HG03196 (cell line): ENCODE measurements around the gene FEN1.

Source experiments
- ATAC-seq: cut with Tn5 transposase; IDR thresholded peaks from one replicate; pipeline ENCODE4 v1.9.1; 2021; ENCODE audit not compliant: unreplicated experiment

Gene FEN1

DNA sequence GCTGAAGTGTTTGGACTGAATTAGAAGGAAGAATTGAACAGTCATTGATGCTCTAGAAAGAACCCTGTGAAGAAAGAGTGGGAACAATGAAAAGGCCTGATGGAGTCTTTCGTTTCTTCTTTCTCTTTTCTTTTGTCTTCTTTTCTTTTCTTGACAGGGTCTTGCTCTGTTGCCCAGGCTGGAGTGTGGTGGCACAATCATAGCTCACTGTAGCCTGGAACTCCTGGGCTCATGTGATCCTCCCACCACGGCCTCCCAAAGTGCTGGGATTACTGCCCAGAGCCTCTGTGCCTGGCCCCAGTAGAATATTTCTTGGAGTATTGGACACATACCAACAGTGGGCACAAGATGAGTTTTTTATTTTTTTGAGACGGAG lies 1.1 kb downstream of the FEN1 start:
- ATAC-seq, result no peak

DNA sequence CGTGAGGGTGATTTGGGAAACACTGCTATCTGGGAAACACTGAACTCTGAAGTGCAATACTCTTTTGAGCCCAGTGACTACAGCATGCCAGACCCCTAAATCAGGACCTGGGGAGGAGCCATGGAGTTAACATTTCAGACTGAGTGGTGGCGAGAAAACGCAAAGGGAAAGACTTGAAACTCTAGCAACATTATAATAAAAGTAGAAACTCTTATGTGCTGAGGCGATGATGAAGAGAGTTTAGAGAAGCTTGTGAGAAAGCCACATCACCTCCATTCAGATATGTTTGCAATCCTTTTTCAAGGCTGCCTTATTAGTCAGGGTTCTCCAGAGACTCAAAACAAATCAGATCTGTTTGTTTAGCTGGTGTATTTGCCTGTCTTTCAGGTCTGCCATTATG lies 1.9 kb downstream of the FEN1 start:
- no peak for ATAC-seq

DNA sequence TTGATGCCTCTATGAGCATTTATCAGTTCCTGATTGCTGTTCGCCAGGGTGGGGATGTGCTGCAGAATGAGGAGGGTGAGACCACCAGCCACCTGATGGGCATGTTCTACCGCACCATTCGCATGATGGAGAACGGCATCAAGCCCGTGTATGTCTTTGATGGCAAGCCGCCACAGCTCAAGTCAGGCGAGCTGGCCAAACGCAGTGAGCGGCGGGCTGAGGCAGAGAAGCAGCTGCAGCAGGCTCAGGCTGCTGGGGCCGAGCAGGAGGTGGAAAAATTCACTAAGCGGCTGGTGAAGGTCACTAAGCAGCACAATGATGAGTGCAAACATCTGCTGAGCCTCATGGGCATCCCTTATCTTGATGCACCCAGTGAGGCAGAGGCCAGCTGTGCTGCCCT lies 2.7 kb downstream of the FEN1 start:
- no peak for ATAC-seq

DNA sequence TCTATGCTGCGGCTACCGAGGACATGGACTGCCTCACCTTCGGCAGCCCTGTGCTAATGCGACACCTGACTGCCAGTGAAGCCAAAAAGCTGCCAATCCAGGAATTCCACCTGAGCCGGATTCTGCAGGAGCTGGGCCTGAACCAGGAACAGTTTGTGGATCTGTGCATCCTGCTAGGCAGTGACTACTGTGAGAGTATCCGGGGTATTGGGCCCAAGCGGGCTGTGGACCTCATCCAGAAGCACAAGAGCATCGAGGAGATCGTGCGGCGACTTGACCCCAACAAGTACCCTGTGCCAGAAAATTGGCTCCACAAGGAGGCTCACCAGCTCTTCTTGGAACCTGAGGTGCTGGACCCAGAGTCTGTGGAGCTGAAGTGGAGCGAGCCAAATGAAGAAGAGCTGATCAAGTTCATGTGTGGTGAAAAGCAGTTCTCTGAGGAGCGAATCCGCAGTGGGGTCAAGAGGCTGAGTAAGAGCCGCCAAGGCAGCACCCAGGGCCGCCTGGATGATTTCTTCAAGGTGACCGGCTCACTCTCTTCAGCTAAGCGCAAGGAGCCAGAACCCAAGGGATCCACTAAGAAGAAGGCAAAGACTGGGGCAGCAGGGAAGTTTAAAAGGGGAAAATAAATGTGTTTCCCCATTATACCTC lies 3.3 kb downstream of the FEN1 start:
- no peak for ATAC-seq

DNA sequence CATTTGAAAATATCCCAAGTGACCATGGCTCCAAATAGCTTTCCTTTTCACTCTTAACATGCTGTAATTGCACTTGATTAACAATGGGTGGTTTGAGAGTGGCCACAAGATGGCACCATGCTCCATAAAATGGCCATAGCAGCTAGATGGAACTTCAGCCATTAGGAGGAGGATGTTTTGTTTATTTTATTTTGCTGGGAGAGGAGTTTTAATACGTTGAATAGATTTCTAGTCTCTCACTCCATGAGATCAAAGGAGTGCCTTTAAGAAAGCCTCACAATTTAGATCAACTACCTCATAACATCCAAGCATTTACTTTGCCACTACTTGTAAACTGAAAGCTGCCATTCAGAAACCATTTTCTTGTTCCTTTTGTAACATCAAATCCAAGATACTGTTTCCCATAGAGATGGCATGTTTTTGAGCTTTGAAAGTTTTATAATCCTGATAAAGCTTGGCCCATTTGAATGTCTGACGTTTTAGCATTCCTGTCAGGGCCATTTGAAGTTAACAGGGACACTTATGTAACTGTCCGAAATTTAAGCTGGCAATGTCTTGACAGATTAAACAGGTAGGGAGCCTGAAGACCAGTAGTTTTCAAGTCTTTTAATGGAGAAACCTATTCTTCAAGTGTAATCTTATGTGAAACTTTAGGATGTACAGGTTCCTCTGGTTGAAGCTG lies 4.7 kb downstream of the FEN1 start:
- ATAC-seq, result no peak

DNA sequence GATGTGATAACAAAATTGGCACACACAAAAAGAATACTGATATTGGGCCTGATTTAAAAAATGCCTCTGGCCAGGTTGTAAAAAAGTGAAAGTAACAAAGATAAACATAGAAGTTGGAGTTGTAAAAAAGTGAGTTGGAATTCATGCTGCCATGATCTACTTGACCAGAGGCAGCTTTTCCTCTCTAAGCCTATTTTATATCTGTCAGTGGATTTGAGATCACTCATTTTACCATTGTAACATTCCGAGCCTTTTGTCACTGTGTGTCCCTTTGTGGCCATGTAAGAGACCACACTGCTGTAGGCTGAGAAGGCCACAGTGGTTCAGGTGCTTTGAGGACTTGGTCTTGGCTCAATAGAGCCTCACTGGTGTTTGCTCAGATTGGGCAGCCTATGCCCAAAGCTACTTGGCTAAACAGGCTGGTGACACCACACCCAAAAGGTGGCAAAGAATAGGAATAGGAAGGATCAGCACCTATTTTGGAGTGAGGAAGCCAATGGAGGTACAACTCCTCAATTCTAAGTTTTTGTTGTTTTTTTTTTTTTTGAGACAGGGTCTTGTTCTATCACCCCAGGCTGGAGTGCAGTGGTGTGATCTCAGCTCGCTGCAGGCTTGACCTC lies 7.1 kb downstream of the FEN1 start:
- no peak for ATAC-seq

DNA sequence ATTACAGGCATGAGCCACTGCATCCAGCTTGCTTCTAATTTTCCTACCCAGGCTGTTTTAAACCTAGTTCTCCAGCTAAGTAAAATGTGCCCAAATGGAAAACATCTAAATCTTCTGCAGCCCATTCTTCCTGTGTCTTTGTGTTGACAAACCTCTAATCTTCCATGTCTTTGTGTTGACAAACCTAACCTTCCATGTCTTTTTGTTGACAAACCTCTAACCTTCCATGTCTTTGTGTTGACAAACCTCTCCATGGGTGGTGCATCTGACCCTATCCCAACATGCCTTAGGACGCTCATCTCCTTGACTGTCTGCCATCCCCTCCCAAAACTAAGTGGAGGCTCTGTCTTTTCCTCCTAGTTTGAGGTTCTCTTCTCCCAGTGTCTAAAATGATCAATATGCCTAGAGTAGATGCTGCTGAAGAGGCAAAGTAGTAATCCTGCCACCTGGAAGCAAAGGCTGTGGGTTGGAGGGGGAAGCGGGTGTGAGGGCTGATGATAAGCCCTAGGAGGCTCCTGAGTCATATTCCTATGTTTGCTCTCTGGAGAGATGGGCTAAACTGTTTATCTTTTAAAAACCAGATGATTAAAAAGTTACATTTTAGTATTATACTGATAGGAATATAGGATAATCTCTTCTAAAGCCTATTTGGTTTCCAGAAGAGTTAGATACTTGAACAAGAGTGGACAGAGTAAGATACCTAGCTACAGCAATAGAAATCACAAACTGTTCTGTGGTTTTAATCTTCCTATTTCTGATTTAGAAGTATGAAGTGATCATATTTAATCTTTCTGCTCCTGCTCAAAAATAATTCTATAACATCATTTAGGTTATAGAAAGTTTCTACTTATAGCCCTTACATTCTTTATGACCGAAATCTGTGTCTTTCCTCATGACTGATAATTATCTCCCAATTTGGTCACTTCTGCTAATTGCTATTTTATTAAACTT lies 7.9 kb downstream of the FEN1 start:
- no peak for ATAC-seq

DNA sequence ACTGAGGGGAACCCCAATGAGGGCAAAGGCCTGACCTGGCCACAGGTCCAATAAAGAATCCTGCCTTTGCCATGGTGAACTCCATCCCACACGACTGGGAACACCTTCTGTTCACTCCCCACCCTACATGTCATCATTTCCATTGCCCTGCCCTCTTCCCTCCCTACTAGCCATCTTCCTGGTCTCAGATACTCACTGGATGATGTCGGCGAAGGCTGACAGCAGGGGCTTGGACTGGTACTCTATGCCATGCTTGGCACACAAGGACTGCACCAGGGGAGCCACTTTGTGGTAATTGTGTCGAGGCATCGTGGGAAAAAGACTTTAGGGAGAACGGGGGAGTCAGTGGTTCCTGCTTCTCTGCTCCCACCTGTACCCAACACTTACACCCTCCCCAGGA lies 9.9 kb downstream of the FEN1 start:
- ATAC-seq, result no peak

DNA sequence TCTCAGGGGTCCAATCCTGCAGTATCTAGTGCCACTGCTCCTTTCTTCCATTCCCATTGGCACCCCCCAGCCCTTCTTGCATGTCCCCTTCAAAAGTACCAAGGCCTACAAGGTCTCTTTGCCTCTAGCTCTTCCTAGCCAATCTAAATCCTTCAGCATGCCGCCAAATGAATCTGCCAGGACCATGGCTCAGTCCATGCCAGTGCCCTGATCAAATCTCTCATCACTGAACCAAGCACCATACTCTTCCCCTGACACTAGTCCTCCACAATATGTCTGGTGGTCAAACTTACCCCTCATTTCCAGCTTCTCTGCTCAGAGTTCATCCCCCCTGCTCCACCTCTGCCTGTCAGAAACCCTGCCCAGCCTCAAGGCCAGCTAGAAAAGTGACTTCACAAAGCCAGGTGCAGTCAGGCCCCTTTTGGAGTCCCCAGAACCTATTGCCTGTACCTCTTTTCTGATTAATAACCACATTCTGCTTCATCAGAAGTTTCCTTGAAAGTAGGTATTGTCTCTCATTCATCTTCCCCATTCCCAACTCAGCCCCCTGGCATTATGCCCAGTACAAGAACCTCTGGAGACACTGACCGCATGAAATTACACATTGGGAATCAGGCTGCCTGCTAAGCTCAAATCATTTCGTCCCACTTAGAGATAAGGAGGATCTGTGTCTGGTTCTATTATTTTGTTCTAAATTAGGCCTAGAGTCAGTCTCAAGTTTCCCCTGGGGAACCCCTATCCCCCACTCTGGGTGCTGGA lies 11.4 kb downstream of the FEN1 start:
- ATAC-seq, result no peak

DNA sequence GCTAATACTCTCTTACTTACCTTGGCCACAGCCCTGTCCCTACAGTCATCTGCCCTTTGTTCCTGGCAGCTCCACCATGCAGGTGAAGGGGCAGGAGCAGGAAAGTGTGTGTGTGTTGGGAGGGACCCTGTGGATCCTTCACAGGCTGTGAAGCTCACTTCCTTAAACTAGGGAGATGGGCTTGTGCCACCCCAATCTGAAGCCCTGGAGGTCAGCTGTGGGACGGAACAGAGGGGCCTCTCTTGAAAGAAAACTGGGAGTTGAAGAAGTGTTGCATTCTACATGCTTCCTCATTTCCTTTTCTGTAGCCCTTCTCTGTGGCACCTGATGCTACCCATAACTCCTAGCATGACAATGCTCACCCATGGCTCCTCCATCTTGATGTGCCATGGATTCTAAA lies 12.4 kb downstream of the FEN1 start:
- no peak for ATAC-seq

DNA sequence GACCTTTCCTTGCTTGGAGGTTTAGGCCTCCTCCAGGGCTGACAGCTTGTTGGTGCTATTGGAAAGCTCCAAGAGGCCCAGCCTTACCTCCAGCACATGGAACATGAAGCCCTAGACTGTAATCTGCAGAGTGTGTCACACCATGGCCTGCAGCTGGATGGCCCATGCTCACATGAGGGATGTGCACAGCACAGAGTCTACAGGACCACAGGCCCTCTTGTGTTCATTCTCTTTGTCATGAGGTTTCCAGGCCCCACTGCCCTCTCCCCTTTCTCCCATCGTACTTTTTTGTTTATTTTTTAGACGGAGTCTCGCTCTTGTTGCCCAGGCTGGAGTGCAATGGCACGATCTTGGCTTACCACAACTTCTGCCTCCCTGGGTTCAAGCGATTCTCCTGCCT lies 14.1 kb downstream of the FEN1 start:
- ATAC-seq, result no peak

DNA sequence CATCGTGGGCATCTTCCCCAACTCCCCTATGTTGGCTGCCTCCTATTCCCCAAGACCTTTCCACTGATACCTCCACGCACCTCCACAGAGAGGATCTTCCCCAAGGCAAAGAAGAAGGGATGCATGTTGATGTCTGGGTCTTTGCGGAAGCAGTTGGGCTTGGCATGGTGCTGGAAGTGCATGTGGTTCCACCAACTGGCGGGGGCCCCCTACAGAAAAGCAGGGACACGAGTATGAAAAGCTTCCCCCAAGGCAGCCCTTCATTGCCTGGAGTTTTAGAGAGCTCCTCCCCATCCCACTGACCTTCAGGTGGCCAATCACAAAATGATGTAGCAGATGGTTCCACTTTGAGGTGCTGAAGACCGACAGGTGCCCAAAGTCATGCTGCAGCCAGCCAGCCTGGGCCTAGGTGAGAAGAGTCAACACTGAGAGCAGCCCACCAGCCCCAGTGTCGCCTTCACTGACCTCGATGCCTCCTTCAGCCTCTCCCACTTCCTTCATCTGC lies 18.0 kb downstream of the FEN1 start:
- no peak for ATAC-seq

DNA sequence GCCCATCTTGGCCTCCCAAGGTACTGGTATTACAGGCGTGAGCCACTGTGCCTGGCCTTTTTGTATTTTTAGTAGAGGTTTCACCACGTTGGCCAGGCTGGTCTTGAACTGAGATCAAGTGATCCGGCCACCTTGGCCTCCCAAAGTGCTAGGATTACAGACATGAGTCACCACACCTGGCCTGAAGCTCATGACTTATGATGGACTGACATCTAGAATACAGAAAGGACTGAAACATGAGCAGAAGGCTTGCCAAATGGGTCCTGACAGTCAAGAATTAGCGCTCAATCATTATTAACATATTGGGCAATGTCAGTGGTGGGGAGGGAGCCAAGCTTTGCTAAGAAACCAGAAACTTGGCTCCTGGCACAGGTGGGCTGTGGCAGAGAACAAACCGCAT lies 19.1 kb downstream of the FEN1 start:
- no peak for ATAC-seq

DNA sequence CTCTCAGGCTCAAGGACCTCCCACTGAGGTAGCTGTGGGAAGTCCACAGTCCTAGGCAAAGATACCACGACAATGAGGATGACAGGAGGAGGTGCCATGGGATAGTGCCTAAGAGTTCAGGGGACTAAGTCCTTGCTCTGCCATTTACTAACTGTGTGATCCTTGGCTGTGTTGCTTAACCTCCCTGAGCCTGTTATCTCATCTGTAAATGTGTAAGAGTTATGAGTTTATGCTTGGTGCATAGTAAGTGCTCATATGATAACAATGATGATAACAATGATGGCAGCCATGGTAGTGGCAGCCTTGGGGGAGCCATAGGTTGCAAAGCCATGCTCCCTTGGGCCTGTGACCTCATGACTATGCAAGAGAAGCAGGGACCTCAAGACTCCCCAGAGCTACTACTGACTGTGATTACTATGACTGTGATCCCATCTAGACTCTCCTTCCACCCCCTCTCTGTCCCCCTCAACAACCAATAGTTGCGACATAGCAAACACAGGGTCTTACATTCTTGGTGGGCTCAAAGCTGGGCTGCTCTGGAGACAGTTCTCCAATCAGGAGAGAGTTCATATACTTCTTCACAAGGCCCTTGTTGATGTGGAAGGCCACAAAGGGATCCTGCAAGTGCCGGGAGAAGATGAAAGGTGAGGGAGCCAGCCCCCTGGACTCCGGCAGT lies 20.2 kb downstream of the FEN1 start:
- no peak for ATAC-seq

DNA sequence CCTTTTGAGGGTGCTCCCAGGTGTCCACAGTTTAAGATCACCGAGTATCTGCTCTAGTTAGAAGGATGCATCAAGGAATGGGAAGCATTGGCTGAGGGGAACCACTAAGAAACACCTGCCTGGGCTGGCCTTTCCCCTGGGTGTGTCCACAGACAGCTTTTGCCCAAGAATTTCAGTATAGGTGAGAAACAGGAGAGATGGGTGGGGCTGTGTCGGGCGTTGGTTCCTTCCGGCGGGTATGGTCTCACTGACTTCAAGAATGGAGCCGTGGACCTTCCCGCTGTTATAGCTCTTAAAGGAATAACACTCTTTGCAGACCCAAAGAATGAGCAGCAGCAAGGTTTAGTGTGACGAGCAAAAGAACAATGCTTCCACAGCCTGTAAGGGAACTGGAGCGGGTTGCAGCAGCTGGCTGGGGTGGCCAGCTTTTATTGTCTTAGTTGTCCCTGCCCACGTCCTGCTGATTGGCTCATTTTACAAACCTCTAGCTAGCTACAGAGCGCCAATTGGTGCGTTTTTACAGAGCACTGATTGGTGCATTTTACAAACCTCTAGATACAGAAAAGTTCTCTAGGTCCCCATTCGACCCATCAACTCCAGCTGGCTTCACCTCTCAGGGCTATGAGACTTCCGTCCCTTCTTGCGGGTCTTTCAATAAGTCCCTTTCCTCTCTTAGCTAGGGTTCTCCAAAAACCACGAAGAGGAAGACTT lies 21.7 kb downstream of the FEN1 start:
- ATAC-seq, result no peak

DNA sequence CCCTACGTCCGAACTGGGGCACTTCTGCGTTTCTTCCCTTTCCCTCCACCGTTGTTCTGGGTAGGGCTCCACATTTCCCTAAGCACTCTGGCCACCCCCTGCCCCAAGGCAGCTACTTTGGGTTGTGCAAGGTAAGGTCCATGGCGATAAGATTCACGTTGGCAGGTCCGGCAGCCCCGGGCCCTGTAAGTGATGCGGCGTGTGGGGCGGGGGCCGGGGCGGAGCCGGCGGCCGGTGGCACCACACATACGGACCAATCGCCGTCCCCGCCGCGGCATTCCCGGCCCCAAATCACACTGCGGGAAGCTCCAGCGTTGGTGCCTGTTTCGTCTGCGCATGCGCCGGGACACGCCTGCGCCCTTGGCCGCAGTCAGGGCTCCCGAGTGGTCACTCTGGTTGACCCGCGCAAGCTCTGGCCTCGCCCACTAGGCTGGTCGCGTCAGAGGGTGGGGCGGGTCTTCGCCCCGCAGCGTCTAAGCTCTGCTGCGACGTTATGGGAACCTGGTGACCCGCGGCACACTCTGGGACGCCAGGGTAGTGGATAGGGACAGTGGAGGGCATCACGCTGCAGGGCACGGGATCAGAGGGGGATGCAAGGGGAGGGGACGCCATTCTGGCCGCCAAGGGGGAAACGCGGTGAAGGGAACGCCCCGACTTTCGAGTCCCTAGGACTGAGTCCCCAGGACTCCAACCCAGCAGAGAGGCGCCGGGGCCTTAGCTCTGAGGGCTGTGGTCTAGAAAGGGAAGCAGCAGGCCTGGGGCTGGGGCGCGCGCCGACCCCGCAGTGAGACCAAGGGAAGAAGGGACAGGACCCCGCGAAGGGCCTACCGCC lies 22.5 kb downstream of the FEN1 start:
- peak; percentile 48 for ATAC-seq

DNA sequence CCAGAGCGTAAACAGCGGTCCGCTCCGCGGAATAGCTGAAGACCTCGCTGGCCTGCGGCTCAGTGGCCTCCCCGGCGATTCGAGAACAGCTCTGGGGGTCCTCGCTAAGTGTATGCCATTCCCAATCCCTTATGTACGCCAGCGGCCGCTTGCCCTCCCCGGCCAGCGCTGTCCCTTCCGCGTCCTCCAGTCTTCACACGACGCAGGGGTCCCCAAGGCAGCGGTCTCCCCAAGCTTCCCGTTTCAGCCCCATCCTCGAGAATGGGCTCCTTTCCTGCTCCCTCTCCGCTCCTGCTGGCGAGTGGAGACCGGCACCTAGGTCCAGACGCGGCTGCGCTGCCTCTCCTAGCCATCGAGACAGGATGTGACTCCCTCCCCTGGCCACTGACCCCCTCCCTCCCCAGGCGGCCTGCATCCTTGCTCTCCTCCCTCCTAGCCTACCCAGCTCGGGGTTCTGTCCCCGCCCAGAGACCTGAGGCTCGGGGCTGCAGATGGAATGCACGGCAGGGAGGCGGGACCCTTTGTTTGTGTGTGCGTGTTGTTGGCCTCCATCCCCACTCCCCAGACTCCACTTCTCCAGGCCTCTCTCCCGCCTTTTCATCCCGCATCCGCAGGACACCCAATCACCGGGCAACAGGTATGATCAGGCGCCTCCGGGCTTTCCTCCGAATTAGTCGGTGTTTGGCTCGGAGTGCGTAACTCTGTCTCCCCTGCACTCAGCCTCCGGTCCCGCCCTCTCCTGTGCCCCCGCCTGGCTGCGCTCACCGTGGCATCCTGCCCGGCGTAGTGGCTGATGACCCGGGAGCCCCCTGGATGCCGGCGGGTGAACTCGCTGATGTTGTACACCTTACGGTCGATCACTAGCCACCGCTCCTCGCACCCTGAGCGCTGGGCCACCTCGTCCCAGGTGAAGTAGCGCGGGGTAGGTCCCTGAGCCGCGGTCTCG lies 23.4 kb downstream of the FEN1 start:
- peak; percentile 29 for ATAC-seq
